A549 (cell line): ENCODE data around the gene CEP85L. TPM values are rescaled to one million over a fixed set of nuclear protein-coding genes. Genes with fewer than 3 reads are reported as not detected.

Experiments used
- ATAC-seq, 2 experiments: fragments of 200-7000 bp in 1 of 2; fragments of >200 bp in 1 of 2; cut with Nextera tagmentation in 1 of 2; cut with Tn5 transposase in 1 of 2; 3 replicates each; pipeline versions ENCODE4 v1.8.0 to v1.9.1; 2018 to 2020; ENCODE audit warnings: mild to moderate bottlenecking in 1 of 2, moderate library complexity in 1 of 2
- CTCF ChIA-PET: fragments of 300-600 bp; sonication (Branson Sonifier 250); formaldehyde crosslinking; extraction: SDS; loops from one replicate; lab custom pipeline; 2021; ENCODE audit warnings: antibody characterized with exemption, inconsistent platforms; lab: Yijun Ruan, JAX
- POLR2A ChIA-PET: fragments of 350-600 bp; formaldehyde crosslinking; extraction: SDS; loops from one replicate; lab custom pipeline; 2021; ENCODE audit warnings: antibody characterized with exemption, inconsistent platforms; lab: Yijun Ruan, JAX
- DNase-seq, 2 experiments: peaks; one replicate each; pipeline versions ENCODE4 v3.0.0 to v3.0.0-alpha.2; 2011 to 2016; ENCODE audit warnings: low read depth in 1 of 2, low spot score in 1 of 2
- FAIRE-seq: peaks from 2 replicates; lab custom pipeline; 2011; peaks lifted over from hg19 to GRCh38; lab: Jason Lieb, UNC
- H3K27ac ChIP-seq, 2 experiments: fragments of >200 bp; sonication (Bioruptor Twin); formaldehyde crosslinking; 3 replicates each; pipeline ENCODE4 v1.5.1; 2016 to 2017
- H3K4me1 ChIP-seq: fragments of >200 bp; sonication (Bioruptor Twin); formaldehyde crosslinking; 3 replicates; pipeline ENCODE4 v1.6.1; 2016
- H3K4me2 ChIP-seq: fragments of >200 bp; sonication (Bioruptor Twin); formaldehyde crosslinking; 3 replicates; pipeline ENCODE4 v1.6.1; 2016
- H3K4me3 ChIP-seq: fragments of >200 bp; sonication (Bioruptor Twin); formaldehyde crosslinking; 3 replicates; pipeline ENCODE4 v1.5.1; 2016
- H3K9me3 ChIP-seq: fragments of >200 bp; sonication (Bioruptor Twin); formaldehyde crosslinking; 3 replicates; pipeline ENCODE4 v1.6.1; 2016
- BCL3 ChIP-seq: fragments of >200 bp; sonication (Bioruptor Twin); formaldehyde crosslinking; IDR thresholded peaks from 3 replicates; pipeline ENCODE4 v1.6.1; 2016
- BHLHE40 ChIP-seq: IDR thresholded peaks from 2 replicates; pipeline ENCODE4 v1.6.1; 2012; ENCODE audit warnings: low read depth, low read length, inconsistent platforms
- CBX8 ChIP-seq: fragments of 200-600 bp; sonication (generic); IDR thresholded peaks from 2 replicates; pipeline ENCODE4 v1.6.1; 2016
- CTCF ChIP-seq: fragments of >200 bp; sonication (Bioruptor Twin); formaldehyde crosslinking; IDR thresholded peaks from 3 replicates; pipeline ENCODE4 v1.5.1; 2016
- E2F6 ChIP-seq: IDR thresholded peaks from 2 replicates; pipeline ENCODE4 v1.6.1; 2012; ENCODE audit warnings: low read depth, borderline replicate concordance
- EHF ChIP-seq: fragments of 250-450 bp; sonication (Bioruptor Pico); IDR thresholded peaks from 2 replicates; pipeline ENCODE4 v1.5.0; 2020; ENCODE audit warnings: mild to moderate bottlenecking
- EHMT2 ChIP-seq: fragments of 200-600 bp; sonication (generic); IDR thresholded peaks from 2 replicates; pipeline ENCODE4 v1.6.1; 2016; ENCODE audit warnings: antibody characterized with exemption, low read depth, mild to moderate bottlenecking, moderate library complexity
- ELK1 ChIP-seq: fragments of 150-350 bp; IDR thresholded peaks from 2 replicates; pipeline ENCODE4 v1.6.1; 2014; ENCODE audit warnings: low read depth, mild to moderate bottlenecking, low read length
- ESRRA ChIP-seq: fragments of 150-350 bp; IDR thresholded peaks from 2 replicates; pipeline ENCODE4 v1.6.1; 2014; ENCODE audit warnings: mild to moderate bottlenecking, low read length, borderline replicate concordance
- GATA3 ChIP-seq: IDR thresholded peaks from 2 replicates; pipeline ENCODE4 v1.6.1; 2012; ENCODE audit warnings: borderline replicate concordance
- HES2 ChIP-seq: fragments of >200 bp; sonication (Bioruptor Twin); formaldehyde crosslinking; IDR thresholded peaks from 2 replicates; pipeline ENCODE4 v1.6.1; 2016
- HOXB5 ChIP-seq: fragments of 250-450 bp; sonication (Bioruptor Pico); IDR thresholded peaks from 2 replicates; pipeline ENCODE4 v1.5.0; 2020; ENCODE audit warnings: mild to moderate bottlenecking, moderate library complexity
- JUN ChIP-seq, 2 experiments: fragments of >200 bp; sonication (Bioruptor Twin); formaldehyde crosslinking; IDR thresholded peaks; 2 replicates in 1 of 2; 3 replicates in 1 of 2; pipeline ENCODE4 v1.6.1; 2016 to 2017
- JUNB ChIP-seq: fragments of >200 bp; sonication (Bioruptor Twin); formaldehyde crosslinking; IDR thresholded peaks from 2 replicates; pipeline ENCODE4 v1.6.1; 2016
- MAZ ChIP-seq: fragments of 150-350 bp; IDR thresholded peaks from 2 replicates; pipeline ENCODE4 v1.6.1; 2014; ENCODE audit warnings: antibody characterized with exemption, low read depth, low read length, borderline replicate concordance
- NFE2L2 ChIP-seq: fragments of 150-350 bp; conservative IDR thresholded peaks from 2 replicates; pipeline ENCODE4 v1.6.1; 2014; ENCODE audit warnings: low read length
- PBX3 ChIP-seq: IDR thresholded peaks from 2 replicates; pipeline ENCODE4 v1.6.1; 2012
- PHF8 ChIP-seq: fragments of 200-600 bp; sonication (generic); IDR thresholded peaks from 2 replicates; pipeline ENCODE4 v1.6.1; 2016; ENCODE audit warnings: low read depth, mild to moderate bottlenecking, antibody characterized with exemption, moderate library complexity, borderline replicate concordance
- POLR2A ChIP-seq: IDR thresholded peaks from 2 replicates; pipeline ENCODE4 v1.6.1; 2012; ENCODE audit warnings: mild to moderate bottlenecking, low read length
- RAD21 ChIP-seq, 2 experiments: fragments of >200 bp in 1 of 2; sonication (Bioruptor Twin) in 1 of 2; formaldehyde crosslinking in 1 of 2; IDR thresholded peaks in 1 of 2; conservative IDR thresholded peaks in 1 of 2; 2 replicates in 1 of 2; 3 replicates in 1 of 2; pipeline ENCODE4 v1.6.1; 2012 to 2018; ENCODE audit warnings: inconsistent platforms in 1 of 2
- REST ChIP-seq: fragments of 200-600 bp; sonication (generic); IDR thresholded peaks from 2 replicates; pipeline ENCODE4 v1.6.1; 2016; ENCODE audit warnings: antibody characterized with exemption, mild to moderate bottlenecking, moderate library complexity
- RNF2 ChIP-seq: fragments of 200-600 bp; sonication (generic); IDR thresholded peaks from 2 replicates; pipeline ENCODE4 v1.6.1; 2016; ENCODE audit warnings: low read depth, mild to moderate bottlenecking, antibody characterized with exemption, moderate library complexity, borderline replicate concordance
- SMC3 ChIP-seq: fragments of >200 bp; sonication (Bioruptor Twin); formaldehyde crosslinking; IDR thresholded peaks from 3 replicates; pipeline ENCODE4 v1.6.1; 2018; ENCODE audit warnings: inconsistent platforms
- USF2 ChIP-seq: fragments of 450-650 bp; IDR thresholded peaks from 2 replicates; pipeline ENCODE4 v1.6.1; 2014; ENCODE audit warnings: antibody characterized with exemption
- ZFP36 ChIP-seq: fragments of 450-650 bp; IDR thresholded peaks from 2 replicates; pipeline ENCODE4 v1.6.1; 2014; ENCODE audit warnings: borderline replicate concordance; ENCODE audit not compliant: partially characterized antibody
- WGBS: methylation state at CpG from one replicate; pipeline ENCODE4 v1.1.6; 2017; ENCODE audit errors: missing lambda C conversion rate; 5-methylcytosine and 5-hydroxymethylcytosine counted together
- polyA minus RNA-seq: library from RNA; depleted of rRNA, polyadenylated mRNA; stranded (reverse); fragments of >200 nt; gene quantifications from 2 replicates; pipeline ENCODE4 v1.2.3, GENCODE V29; 2011; rRNA and poly(A)+ RNA removed
- polyA plus RNA-seq, 4 experiments: library from polyadenylated mRNA; depleted of rRNA in 3 of 4; stranded (reverse); fragments of >200 nt; fragmentation: RNase III in 1 of 4; extraction: RNeasy Plus Mini Kit Qiagen cat#74134 plus additional on column Dnase treatment in 1 of 4; gene quantifications; 2 replicates in 3 of 4; 3 replicates in 1 of 4; pipeline ENCODE4 v1.2.3, GENCODE V29; 2011 to 2017

CEP85L gene
- polyA plus RNA-seq (2011; rRNA removed) (3.4 and 4.0 TPM in 2 replicates), polyA plus RNA-seq (2017; fragmentation: RNase III; extraction: RNeasy Plus Mini Kit Qiagen cat#74134 plus additional on column Dnase treatment) (1.3 to 1.5 TPM (median 1.4 TPM) in 3 replicates), polyA minus RNA-seq (8.7 and 17.1 TPM in 2 replicates)
- 0.38 and 0.71 TPM in 2 replicates for polyA plus RNA-seq (2012; cell fraction: cytosol; rRNA removed)
- polyA plus RNA-seq (2012; cell fraction: nucleus; rRNA removed): 0.70 and 1.00 TPM in 2 replicates

- ChIA-PET CTCF (interaction anchor here (0.6 to 1.0 kb wide), 4 partner anchors 10 to 149 kb away, joined by 3 to 5 read pairs (median 4); no protein-coding TSS in a partner anchor), POLR2A (interaction anchor here (0.9 to 1.3 kb wide), 5 partner anchors 8 to 57 kb away, joined by 4 to 8 read pairs (median 4); no protein-coding TSS in a partner anchor)
- FAIRE-seq (no peak), DNase-seq (peak; percentile 65 to 84), ATAC-seq (peak; percentile 90 to 95)
- TF ChIP-seq HOXB5 (CRISPR knock-in tag) (no peak), RNF2 (no peak), PHF8 (peak; percentile 29), ESRRA (no peak), GATA3 (no peak), EHF (CRISPR knock-in tag) (no peak), JUN (IDR thresholded peaks at IDR 0.05) (peak in 1 of 2 experiments; percentile 32; a peak in 2 of 5 replicates), PBX3 (no peak), RAD21 (conservative IDR thresholded peaks at IDR 0.05 in 1 of 2, IDR thresholded peaks at IDR 0.05 in 1 of 2) (no peak), MAZ (no peak), NFE2L2 (no peak), HES2 (no peak), ZFP36 (no peak), JUNB (no peak), BHLHE40 (no peak), EHMT2 (no peak), SMC3 (no peak), POLR2A (peak; percentile 28; the same call in 1 of the 2 replicates), REST (no peak), BCL3 (no peak), E2F6 (no peak), ELK1 (no peak), USF2 (no peak), CTCF (no peak), CBX8 (no peak)
- WGBS: 3% methylated on average over 8 of the region's 77 CpGs
- peak within 1 kb of the TSS; percentile 84 for H3K4me3 ChIP-seq
- peak within 1 kb of the TSS; percentile 94 for H3K4me2 ChIP-seq
- peak within 1 kb of the TSS; percentile 85 to 94 for H3K27ac ChIP-seq
- peaks cover 16% of the 10 kb centered on the region for H3K4me1 ChIP-seq
- H3K9me3 ChIP-seq: no peaks in the 10 kb centered on the region
Measured at GRCh38 chr6:118651282-118652050, at the start of gene CEP85L. Gene CEP85L, minus strand, starts transcription at chr6:118651591. Its CDS starts 322 bp downstream, at chr6:118651269.
